GM12865 (cell line): ENCODE measurements around the gene PLEKHA5.

Source experiments
- DNase-seq: peaks from one replicate; pipeline ENCODE4 v3.0.0; 2010; ENCODE audit warnings: low read depth
- H3K4me3 ChIP-seq: 2 replicates; pipeline ENCODE4 v1.5.1; 2011; ENCODE audit warnings: mild to moderate bottlenecking, low read depth, low read length, control low read depth
- TF ChIP-seq, protein P1 (sequence below): IDR thresholded peaks from 2 replicates; pipeline ENCODE4 v1.5.1; 2011; ENCODE audit warnings: low read length, control low read depth, low read depth, inconsistent platforms; ENCODE audit not compliant: insufficient read depth; ENCODE audit errors: missing control alignments

The PLEKHA5 gene, protein sequence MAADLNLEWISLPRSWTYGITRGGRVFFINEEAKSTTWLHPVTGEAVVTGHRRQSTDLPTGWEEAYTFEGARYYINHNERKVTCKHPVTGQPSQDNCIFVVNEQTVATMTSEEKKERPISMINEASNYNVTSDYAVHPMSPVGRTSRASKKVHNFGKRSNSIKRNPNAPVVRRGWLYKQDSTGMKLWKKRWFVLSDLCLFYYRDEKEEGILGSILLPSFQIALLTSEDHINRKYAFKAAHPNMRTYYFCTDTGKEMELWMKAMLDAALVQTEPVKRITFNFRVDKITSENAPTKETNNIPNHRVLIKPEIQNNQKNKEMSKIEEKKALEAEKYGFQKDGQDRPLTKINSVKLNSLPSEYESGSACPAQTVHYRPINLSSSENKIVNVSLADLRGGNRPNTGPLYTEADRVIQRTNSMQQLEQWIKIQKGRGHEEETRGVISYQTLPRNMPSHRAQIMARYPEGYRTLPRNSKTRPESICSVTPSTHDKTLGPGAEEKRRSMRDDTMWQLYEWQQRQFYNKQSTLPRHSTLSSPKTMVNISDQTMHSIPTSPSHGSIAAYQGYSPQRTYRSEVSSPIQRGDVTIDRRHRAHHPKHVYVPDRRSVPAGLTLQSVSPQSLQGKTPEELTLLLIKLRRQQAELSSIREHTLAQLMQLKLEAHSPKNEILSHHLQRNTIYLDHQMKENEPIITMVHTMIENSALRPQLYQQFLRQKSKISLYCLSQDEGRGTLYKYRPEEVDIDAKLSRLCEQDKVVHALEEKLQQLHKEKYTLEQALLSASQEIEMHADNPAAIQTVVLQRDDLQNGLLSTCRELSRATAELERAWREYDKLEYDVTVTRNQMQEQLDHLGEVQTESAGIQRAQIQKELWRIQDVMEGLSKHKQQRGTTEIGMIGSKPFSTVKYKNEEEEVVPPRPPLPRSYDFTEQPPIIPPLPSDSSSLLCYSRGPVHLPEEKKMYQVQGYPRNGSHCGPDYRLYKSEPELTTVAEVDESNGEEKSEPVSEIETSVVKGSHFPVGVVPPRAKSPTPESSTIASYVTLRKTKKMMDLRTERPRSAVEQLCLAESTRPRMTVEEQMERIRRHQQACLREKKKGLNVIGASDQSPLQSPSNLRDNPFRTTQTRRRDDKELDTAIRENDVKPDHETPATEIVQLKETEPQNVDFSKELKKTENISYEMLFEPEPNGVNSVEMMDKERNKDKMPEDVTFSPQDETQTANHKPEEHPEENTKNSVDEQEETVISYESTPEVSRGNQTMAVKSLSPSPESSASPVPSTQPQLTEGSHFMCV

DNA sequence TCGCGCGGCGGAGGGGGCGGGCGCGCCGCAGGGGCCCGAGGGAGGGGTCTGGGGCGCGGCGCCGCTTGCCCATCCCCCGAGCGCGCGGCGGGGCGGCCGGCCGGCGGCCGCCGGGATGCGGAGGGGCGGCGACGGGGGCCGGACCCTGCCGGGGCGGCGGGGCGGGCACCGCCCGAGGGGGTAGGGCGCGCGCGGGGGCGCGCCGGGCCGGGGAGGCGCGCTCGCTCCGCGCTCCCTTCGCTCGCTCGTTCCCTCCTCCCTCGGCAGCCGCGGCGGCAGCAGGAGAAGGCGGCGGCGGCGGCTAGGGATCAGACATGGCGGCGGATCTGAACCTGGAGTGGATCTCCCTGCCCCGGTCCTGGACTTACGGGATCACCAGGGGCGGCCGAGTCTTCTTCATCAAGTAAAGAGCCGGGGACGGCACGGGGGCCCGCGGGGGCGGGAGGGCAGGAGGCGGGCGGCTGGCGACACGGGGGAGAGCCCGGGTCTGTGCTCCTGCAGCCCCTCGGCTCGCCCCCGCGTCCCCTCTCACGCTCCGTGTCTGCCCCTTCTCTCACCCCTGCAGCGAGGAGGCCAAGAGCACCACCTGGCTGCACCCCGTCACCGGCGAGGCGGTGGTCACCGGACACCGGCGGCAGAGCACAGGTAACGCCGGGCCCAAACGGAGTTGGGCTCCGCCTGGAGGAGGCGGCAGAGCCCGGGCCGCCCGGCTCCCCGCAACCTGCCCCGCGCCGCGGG, at the start of gene PLEKHA5:
Gene PLEKHA5, plus strand, starts transcription at position 248 of the 738 bp plus-strand sequence. Its CDS starts 67 bp downstream, at position 315.
- peak within 1 kb of the TSS; percentile 64 for H3K4me3 ChIP-seq
- peak; percentile 58 for DNase-seq
- TF ChIP-seq, protein P1, sequence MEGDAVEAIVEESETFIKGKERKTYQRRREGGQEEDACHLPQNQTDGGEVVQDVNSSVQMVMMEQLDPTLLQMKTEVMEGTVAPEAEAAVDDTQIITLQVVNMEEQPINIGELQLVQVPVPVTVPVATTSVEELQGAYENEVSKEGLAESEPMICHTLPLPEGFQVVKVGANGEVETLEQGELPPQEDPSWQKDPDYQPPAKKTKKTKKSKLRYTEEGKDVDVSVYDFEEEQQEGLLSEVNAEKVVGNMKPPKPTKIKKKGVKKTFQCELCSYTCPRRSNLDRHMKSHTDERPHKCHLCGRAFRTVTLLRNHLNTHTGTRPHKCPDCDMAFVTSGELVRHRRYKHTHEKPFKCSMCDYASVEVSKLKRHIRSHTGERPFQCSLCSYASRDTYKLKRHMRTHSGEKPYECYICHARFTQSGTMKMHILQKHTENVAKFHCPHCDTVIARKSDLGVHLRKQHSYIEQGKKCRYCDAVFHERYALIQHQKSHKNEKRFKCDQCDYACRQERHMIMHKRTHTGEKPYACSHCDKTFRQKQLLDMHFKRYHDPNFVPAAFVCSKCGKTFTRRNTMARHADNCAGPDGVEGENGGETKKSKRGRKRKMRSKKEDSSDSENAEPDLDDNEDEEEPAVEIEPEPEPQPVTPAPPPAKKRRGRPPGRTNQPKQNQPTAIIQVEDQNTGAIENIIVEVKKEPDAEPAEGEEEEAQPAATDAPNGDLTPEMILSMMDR: no peak

DNA sequence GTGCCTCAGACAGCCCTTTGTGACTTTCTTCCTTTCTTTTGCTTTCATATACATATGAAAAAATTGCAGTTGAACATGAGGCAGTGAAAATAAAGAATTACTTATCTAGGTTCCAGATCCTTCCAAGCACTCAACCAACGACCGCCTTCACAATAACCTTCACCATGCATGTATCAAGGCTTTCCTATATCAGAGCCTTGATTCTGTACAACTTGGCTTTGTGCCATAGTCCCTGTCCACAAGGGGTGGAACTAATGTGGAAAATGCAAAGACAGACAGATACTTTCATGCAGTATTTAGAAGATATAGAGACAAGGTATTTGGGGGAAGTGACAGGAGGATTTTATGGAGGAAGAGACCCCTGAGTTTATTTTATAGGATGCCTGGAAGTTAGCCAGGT, 48.6 kb upstream of the PLEKHA5 start:
- DNase-seq: no peak
- H3K4me3 ChIP-seq: no peak overlapping the region
- TF ChIP-seq, protein P1: no peak

DNA sequence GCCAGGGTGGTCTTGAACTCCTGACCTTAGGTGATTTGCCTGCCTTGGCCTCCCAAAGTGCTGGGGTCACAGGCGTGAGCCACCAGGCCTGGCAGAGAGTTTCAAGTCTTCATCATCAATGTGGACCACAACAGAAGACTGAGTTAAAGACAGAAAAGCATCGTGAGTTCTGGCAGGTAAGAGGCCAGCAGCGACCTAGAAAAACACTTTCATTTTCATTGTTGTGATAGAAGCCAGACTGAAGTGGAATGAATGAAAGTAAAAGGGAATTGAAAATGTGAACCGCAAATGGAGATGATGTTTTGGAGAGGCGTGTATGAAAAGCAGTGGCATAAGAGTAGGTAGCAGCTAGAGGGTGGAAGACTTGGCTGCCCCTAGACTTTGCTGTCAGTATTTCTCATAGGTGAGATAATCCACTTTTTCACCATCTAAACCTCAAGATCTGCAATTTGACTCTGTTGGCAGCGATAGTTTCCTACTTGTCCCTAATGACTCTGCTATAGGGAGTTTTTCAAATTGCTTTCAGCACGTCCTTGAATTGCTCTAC, 47.1 kb upstream of the PLEKHA5 start:
- no peak overlapping the region for H3K4me3 ChIP-seq
- TF ChIP-seq, protein P1: no peak
- DNase-seq: peak; percentile 50

DNA sequence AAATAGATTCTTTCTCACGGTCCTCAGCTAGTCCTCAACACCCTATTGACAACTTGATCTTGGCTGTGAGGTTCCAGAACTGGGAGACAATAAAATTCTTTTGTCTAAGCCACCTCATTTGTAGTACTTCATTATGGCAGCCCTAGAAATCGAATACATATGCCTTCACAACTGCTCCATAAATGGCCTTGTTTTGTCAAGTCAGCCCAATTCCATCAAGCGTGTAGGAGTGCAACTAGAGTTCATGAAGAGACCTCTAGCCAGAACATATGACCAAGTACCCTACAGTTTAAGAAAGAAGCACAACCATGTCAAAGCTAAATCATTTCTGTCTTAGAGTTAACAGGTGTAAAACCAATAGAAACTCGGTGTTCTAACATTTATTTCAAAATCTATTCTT, 45.0 kb upstream of the PLEKHA5 start:
- TF ChIP-seq, protein P1: no peak
- H3K4me3 ChIP-seq: no peak overlapping the region
- DNase-seq: no peak

DNA sequence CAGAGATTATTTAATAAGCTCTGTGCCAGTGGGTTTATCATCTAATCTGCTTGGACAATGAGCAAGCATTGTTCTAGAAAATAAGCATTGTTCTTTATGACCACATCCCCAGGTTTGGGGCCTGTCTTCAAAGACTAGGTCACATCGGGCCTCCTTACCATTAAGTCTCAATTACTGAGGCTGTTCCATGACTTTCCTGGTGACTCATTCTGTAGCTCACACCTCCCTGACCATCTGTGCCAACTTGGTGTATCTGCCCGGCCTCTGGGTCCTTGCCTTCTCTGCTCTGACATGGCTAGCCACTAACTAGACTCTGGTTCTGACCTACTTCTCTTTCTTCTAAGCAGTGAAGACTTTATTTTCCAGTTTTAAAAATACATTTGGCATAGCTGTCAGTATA, 44.4 kb upstream of the PLEKHA5 start:
- TF ChIP-seq, protein P1: no peak
- no peak overlapping the region for H3K4me3 ChIP-seq
- DNase-seq: no peak
